Tibial nerve (tissue), 4 donors: Measurements from ENCODE around the gene GDF11. TPM values are rescaled to one million over a fixed set of nuclear protein-coding genes. Genes with fewer than 3 reads are reported as not detected.

ENCODE experiments used
- DNase-seq, 2 donors: peaks; one replicate each; pipeline ENCODE4 v3.0.0-alpha.2; 2019; ENCODE audit warnings: low spot score in 2 of 2
- H3K27ac ChIP-seq, 4 donors: fragments of 200-600 bp; sonication (generic) in 3 of 4; one replicate each; pipeline ENCODE4 v1.5.1; 2017 to 2019; ENCODE audit warnings: mild to moderate bottlenecking in 1 of 4
- H3K27me3 ChIP-seq, 2 donors: fragments of 200-600 bp; sonication (generic) in 1 of 2; one replicate each; pipeline versions ENCODE4 v1.5.1 to v1.6.0; 2017 to 2019
- H3K36me3 ChIP-seq, 3 donors: fragments of 200-600 bp; sonication (generic); one replicate each; pipeline ENCODE4 v1.5.1; 2018 to 2019
- H3K4me1 ChIP-seq, 4 donors: fragments of 200-600 bp; sonication (generic) in 3 of 4; one replicate each; pipeline ENCODE4 v1.5.1; 2017 to 2019
- H3K4me3 ChIP-seq, 4 donors: fragments of 200-600 bp; sonication (generic) in 3 of 4; one replicate each; pipeline ENCODE4 v1.5.1; 2017 to 2019; ENCODE audit warnings: mild to moderate bottlenecking in 1 of 4, moderate library complexity in 1 of 4
- H3K9me3 ChIP-seq, 4 donors: fragments of 200-600 bp; sonication (generic) in 3 of 4; one replicate each; pipeline ENCODE4 v1.5.1; 2017 to 2019
- CTCF ChIP-seq, 5 experiments: fragments of 200-600 bp in 3 of 5; fragments of 450-650 bp in 2 of 5; sonication (generic) in 3 of 5; IDR thresholded peaks; one replicate each; pipeline ENCODE4 v1.5.1; 2016 to 2019; ENCODE audit warnings: antibody characterized with exemption in 5 of 5, mild to moderate bottlenecking in 3 of 5, moderate library complexity in 2 of 5
- EP300 ChIP-seq, 2 donors: sonication (generic); formaldehyde crosslinking; IDR thresholded peaks; one replicate each; pipeline ENCODE4 v1.6.1; 2017; ENCODE audit warnings: antibody characterized with exemption in 2 of 2, mild to moderate bottlenecking in 1 of 2
- POLR2A ChIP-seq, 2 donors: fragments of 450-650 bp; IDR thresholded peaks; one replicate each; pipeline ENCODE4 v1.6.1; 2017; ENCODE audit warnings: antibody characterized with exemption in 2 of 2, mild to moderate bottlenecking in 2 of 2, moderate library complexity in 2 of 2
- WGBS, 2 donors: methylation state at CpG; one replicate each; pipeline ENCODE4 v1.1.5; 2018; 5-methylcytosine and 5-hydroxymethylcytosine counted together
- total RNA-seq, 4 donors: library from RNA; depleted of rRNA; stranded (reverse); fragments of >200 nt; gene quantifications; one replicate each; pipeline ENCODE4 v1.1.0, GENCODE V29; 2016

The GDF11 gene
- total RNA-seq, 4 donors from 2014 or later: 1.8 to 5.7 (median 4.0) TPM

GRCh38 chr12:55695349-55695748 is 47.6 kb upstream of the GDF11 start:
- Histone ChIP-seq H3K27ac (peak overlapping the region in 1 of 4 donors; percentile 33), H3K36me3 (peaks cover 0 to 94% (median 0%) of the 10 kb centered on the region in 3 donors), H3K4me1 (peaks cover 0 to 13% (median 0%) of the 10 kb centered on the region in 4 donors), H3K9me3 (no peaks in the 10 kb centered on the region), H3K27me3 (no peaks in the 10 kb centered on the region), H3K4me3 (no peak overlapping the region)
- TF ChIP-seq POLR2A (IDR thresholded peaks at IDR 0.05): no peak
- TF ChIP-seq EP300 (IDR thresholded peaks at IDR 0.05): no peak
- TF ChIP-seq CTCF (IDR thresholded peaks at IDR 0.05): no peak
- DNase-seq: no peak
- WGBS, 2 donors: 58 to 59% methylated on average over 7 of the region's 7 CpGs

- Histone ChIP-seq H3K4me1 (peaks cover 0 to 21% (median 0%) of the 10 kb centered on the region in 4 donors), H3K27ac (no peak overlapping the region), H3K4me3 (no peak overlapping the region), H3K27me3 (no peaks in the 10 kb centered on the region), H3K9me3 (no peaks in the 10 kb centered on the region), H3K36me3 (peaks cover 0 to 99% (median 0%) of the 10 kb centered on the region in 3 donors)
- 80 to 84% methylated on average over 6 of the region's 6 CpGs for WGBS, 2 donors
- no peak for DNase-seq
- TF ChIP-seq EP300 (IDR thresholded peaks at IDR 0.05): no peak
- TF ChIP-seq CTCF (IDR thresholded peaks at IDR 0.05): no peak
- TF ChIP-seq POLR2A (IDR thresholded peaks at IDR 0.05): no peak
Observed at GRCh38 chr12:55696141-55696540, 46.8 kb upstream of the GDF11 start.

GRCh38 chr12:55696796-55697462 is 46.0 kb upstream of the GDF11 start:
- Histone ChIP-seq H3K4me3 (no peak overlapping the region), H3K9me3 (no peaks in the 10 kb centered on the region), H3K27ac (no peak overlapping the region), H3K27me3 (no peaks in the 10 kb centered on the region), H3K4me1 (peaks cover 0 to 22% (median 0%) of the 10 kb centered on the region in 4 donors), H3K36me3 (peaks cover 0 to 91% (median 0%) of the 10 kb centered on the region in 3 donors)
- TF ChIP-seq POLR2A (IDR thresholded peaks at IDR 0.05) (no peak), EP300 (IDR thresholded peaks at IDR 0.05) (no peak), CTCF (IDR thresholded peaks at IDR 0.05) (no peak)
- no peak for DNase-seq
- WGBS, 2 donors: 81 to 83% methylated on average over 19 of the region's 19 CpGs

GRCh38 chr12:55697686-55698085 is 45.2 kb upstream of the GDF11 start:
- no peaks in the 10 kb centered on the region for H3K27me3 ChIP-seq
- DNase-seq: no peak
- H3K4me1 ChIP-seq: peaks cover 0 to 26% (median 0%) of the 10 kb centered on the region in 4 donors
- TF ChIP-seq EP300 (IDR thresholded peaks at IDR 0.05) (no peak), CTCF (IDR thresholded peaks at IDR 0.05) (no peak), POLR2A (IDR thresholded peaks at IDR 0.05) (no peak)
- H3K27ac ChIP-seq: no peak overlapping the region
- WGBS, 2 donors: 86 to 94% methylated on average over 7 of the region's 7 CpGs
- H3K4me3 ChIP-seq: no peak overlapping the region
- no peaks in the 10 kb centered on the region for H3K9me3 ChIP-seq
- H3K36me3 ChIP-seq: peaks cover 0 to 83% (median 0%) of the 10 kb centered on the region in 3 donors

- H3K4me1 ChIP-seq: peaks cover 0 to 33% (median 3%) of the 10 kb centered on the region in 4 donors
- H3K36me3 ChIP-seq: peaks cover 0 to 76% (median 0%) of the 10 kb centered on the region in 3 donors
- peak overlapping the region in 2 of 4 donors; percentile 2 to 28 for H3K27ac ChIP-seq
- no peaks in the 10 kb centered on the region for H3K27me3 ChIP-seq
- 88 to 89% methylated on average over 9 to 12 of the region's 16 CpGs for WGBS, 2 donors
- H3K4me3 ChIP-seq: no peak overlapping the region
- TF ChIP-seq CTCF (IDR thresholded peaks at IDR 0.05): no peak
- TF ChIP-seq EP300 (IDR thresholded peaks at IDR 0.05): no peak
- no peak for TF ChIP-seq POLR2A (IDR thresholded peaks at IDR 0.05)
- no peak for DNase-seq
- H3K9me3 ChIP-seq: no peaks in the 10 kb centered on the region
Observed at GRCh38 chr12:55698241-55698955, 44.5 kb upstream of the GDF11 start.
